Measurements from ENCODE around the gene ECSIT. TPM values are rescaled to one million over a fixed set of nuclear protein-coding genes. Genes with fewer than 3 reads are reported as not detected.

The ECSIT gene
- total RNA-seq, 1 donor, result 36.9 TPM

DNA sequence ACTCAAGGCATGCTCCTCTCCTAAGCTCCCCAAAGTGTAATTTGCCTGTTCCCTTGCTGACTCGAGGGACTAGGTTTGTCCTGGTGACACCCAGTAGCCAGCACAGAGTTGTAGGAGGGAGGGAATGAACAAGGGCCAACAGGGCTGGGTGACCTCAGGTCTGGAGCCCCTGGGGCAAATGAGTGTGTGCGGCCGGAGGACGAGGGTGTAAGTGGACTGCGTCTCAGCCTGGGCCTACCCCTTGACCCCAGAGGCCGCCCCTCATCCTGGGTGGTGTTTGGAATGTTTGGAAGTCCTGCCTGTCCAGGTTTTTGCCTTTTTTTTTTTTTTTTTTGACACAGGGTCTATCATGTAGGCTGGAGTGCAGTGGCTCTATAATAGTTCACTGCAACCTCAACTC, 22.0 kb downstream of the ECSIT start:
- Histone ChIP-seq H2AFZ (ENCODE audit: low read length) (no peak overlapping the region), H3K9me3 (ENCODE audit: low read depth, low read length) (no peaks in the 10 kb centered on the region), H3K4me1 (ENCODE audit: insufficient read depth, low read length) (peaks cover 6% of the 10 kb centered on the region), H3K4me2 (ENCODE audit: insufficient read depth, low read length) (no peak overlapping the region), H4K20me1 (ENCODE audit: insufficient read depth, low read length) (no peaks in the 10 kb centered on the region), H3K4me3 (ENCODE audit: insufficient read depth, low read length) (no peak overlapping the region), H3K27ac (ENCODE audit: low read depth, low read length) (no peak overlapping the region), H3K36me3 (ENCODE audit: insufficient read depth, low read length) (no peaks in the 10 kb centered on the region), H3K79me2 (ENCODE audit: insufficient read depth, low read length) (no peaks in the 10 kb centered on the region), H3K27me3 (ENCODE audit: insufficient read depth, low read length) (no peaks in the 10 kb centered on the region)
- TF ChIP-seq, protein P1, sequence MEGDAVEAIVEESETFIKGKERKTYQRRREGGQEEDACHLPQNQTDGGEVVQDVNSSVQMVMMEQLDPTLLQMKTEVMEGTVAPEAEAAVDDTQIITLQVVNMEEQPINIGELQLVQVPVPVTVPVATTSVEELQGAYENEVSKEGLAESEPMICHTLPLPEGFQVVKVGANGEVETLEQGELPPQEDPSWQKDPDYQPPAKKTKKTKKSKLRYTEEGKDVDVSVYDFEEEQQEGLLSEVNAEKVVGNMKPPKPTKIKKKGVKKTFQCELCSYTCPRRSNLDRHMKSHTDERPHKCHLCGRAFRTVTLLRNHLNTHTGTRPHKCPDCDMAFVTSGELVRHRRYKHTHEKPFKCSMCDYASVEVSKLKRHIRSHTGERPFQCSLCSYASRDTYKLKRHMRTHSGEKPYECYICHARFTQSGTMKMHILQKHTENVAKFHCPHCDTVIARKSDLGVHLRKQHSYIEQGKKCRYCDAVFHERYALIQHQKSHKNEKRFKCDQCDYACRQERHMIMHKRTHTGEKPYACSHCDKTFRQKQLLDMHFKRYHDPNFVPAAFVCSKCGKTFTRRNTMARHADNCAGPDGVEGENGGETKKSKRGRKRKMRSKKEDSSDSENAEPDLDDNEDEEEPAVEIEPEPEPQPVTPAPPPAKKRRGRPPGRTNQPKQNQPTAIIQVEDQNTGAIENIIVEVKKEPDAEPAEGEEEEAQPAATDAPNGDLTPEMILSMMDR (IDR thresholded peaks at IDR 0.05; ENCODE audit: extremely low read depth, low read depth, low read length), result no peak
- DNase-seq (ENCODE audit: insufficient read length, low spot score, missing footprints), result no peak

GRCh38 chr19:11506101-11506555, 22.8 kb downstream of the ECSIT start:
- peaks cover 6% of the 10 kb centered on the region for H3K4me1 ChIP-seq (ENCODE audit: insufficient read depth, low read length)
- H4K20me1 ChIP-seq (ENCODE audit: insufficient read depth, low read length), result no peaks in the 10 kb centered on the region
- DNase-seq (ENCODE audit: insufficient read length, low spot score, missing footprints), result no peak
- H3K27ac ChIP-seq (ENCODE audit: low read depth, low read length), result peak overlapping the region; percentile 48
- no peaks in the 10 kb centered on the region for H3K79me2 ChIP-seq (ENCODE audit: insufficient read depth, low read length)
- no peaks in the 10 kb centered on the region for H3K27me3 ChIP-seq (ENCODE audit: insufficient read depth, low read length)
- TF ChIP-seq, protein P1 (IDR thresholded peaks at IDR 0.05; ENCODE audit: extremely low read depth, low read depth, low read length), result no peak
- H3K4me2 ChIP-seq (ENCODE audit: insufficient read depth, low read length), result peak overlapping the region; percentile 94
- H2AFZ ChIP-seq (ENCODE audit: low read length), result peak overlapping the region; percentile 96
- H3K9me3 ChIP-seq (ENCODE audit: low read depth, low read length), result no peaks in the 10 kb centered on the region
- no peaks in the 10 kb centered on the region for H3K36me3 ChIP-seq (ENCODE audit: insufficient read depth, low read length)
- peak overlapping the region; percentile 88 for H3K4me3 ChIP-seq (ENCODE audit: insufficient read depth, low read length)

DNA sequence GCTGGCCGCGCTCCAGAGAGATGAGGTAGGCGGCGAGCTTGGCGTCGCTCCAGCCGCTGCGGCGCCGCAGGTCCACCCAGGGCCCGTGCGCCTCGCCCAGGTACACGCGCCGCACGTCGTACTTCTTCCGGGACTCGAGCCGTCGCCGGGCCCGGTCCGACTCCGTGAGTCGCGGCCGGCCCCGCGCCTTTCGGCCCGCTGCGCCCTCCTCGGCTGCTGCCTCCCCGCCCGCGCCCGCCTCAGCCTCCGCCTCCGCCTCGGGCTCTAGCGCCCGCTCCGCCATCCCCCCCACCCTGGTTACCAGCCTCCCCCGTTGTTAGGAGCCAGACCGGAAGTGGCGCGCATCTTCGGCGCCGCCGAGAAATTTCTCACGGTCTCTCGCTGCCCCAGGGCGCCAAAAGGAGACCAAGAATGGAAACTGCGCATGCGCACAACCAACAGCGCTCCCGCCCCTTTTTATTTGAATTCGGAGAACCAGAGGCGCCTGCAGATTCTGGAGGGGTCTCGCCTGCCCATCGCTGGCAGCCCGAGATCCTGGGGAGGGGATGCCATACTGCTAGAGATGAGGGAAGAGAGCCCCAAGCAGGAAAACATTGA, 23.3 kb downstream of the ECSIT start, which contains the start of gene ZNF653:
Gene ZNF653 (minus strand): TSS at position 336 of the 597 bp plus-strand sequence. CDS start 53 bp downstream, at position 283.
- Histone ChIP-seq H3K27me3 (ENCODE audit: insufficient read depth, low read length) (no peaks in the 10 kb centered on the region), H3K4me3 (ENCODE audit: insufficient read depth, low read length) (peak within 1 kb of the TSS; percentile 88), H3K27ac (ENCODE audit: low read depth, low read length) (peak within 1 kb of the TSS; percentile 74), H3K4me1 (ENCODE audit: insufficient read depth, low read length) (peaks cover 6% of the 10 kb centered on the region), H3K4me2 (ENCODE audit: insufficient read depth, low read length) (peak within 1 kb of the TSS; percentile 94), H3K79me2 (ENCODE audit: insufficient read depth, low read length) (no peaks in the 10 kb centered on the region), H4K20me1 (ENCODE audit: insufficient read depth, low read length) (no peaks in the 10 kb centered on the region), H3K36me3 (ENCODE audit: insufficient read depth, low read length) (no peaks in the 10 kb centered on the region), H3K9me3 (ENCODE audit: low read depth, low read length) (no peaks in the 10 kb centered on the region), H2AFZ (ENCODE audit: low read length) (peak within 1 kb of the TSS; percentile 96)
- peak; percentile 100 for DNase-seq (ENCODE audit: insufficient read length, low spot score, missing footprints)
- TF ChIP-seq, protein P1 (IDR thresholded peaks at IDR 0.05; ENCODE audit: extremely low read depth, low read depth, low read length), result no peak

GRCh38 chr19:11505032-11505503, 23.9 kb downstream of the ECSIT start:
- peaks cover 6% of the 10 kb centered on the region for H3K4me1 ChIP-seq (ENCODE audit: insufficient read depth, low read length)
- no peaks in the 10 kb centered on the region for H3K9me3 ChIP-seq (ENCODE audit: low read depth, low read length)
- H3K27ac ChIP-seq (ENCODE audit: low read depth, low read length), result peak overlapping the region; percentile 74
- TF ChIP-seq, protein P1 (IDR thresholded peaks at IDR 0.05; ENCODE audit: extremely low read depth, low read depth, low read length), result no peak
- DNase-seq (ENCODE audit: insufficient read length, low spot score, missing footprints), result peak; percentile 100
- no peaks in the 10 kb centered on the region for H3K36me3 ChIP-seq (ENCODE audit: insufficient read depth, low read length)
- H3K27me3 ChIP-seq (ENCODE audit: insufficient read depth, low read length), result no peaks in the 10 kb centered on the region
- peak overlapping the region; percentile 94 for H3K4me2 ChIP-seq (ENCODE audit: insufficient read depth, low read length)
- peak overlapping the region; percentile 88 for H3K4me3 ChIP-seq (ENCODE audit: insufficient read depth, low read length)
- H4K20me1 ChIP-seq (ENCODE audit: insufficient read depth, low read length), result peaks cover 2% of the 10 kb centered on the region
- H3K79me2 ChIP-seq (ENCODE audit: insufficient read depth, low read length), result no peaks in the 10 kb centered on the region
- peak overlapping the region; percentile 74 for H2AFZ ChIP-seq (ENCODE audit: low read length)
